HuH-7 (cell line): ENCODE data around the gene ASRGL1.
"Not testable (repeated sequence)": the region's sequence is repeated elsewhere in the genome, so short reads cannot be mapped to it uniquely, and the experiment has no call there.

Experiments used
- DNase-seq: peaks from one replicate; pipeline ENCODE4 v3.0.0; 2011; ENCODE audit warnings: low spot score

Gene ASRGL1

GRCh38 chr11:62352355-62353336 is 15.4 kb downstream of the ASRGL1 start:
- DNase-seq, result no peak

- no peak for DNase-seq
Observed at GRCh38 chr11:62353841-62354240, 16.6 kb downstream of the ASRGL1 start.

- no peak for DNase-seq
Observed at GRCh38 chr11:62358273-62358672, 21.0 kb downstream of the ASRGL1 start.

GRCh38 chr11:62359475-62359874 is 22.2 kb downstream of the ASRGL1 start:
- no peak for DNase-seq

- DNase-seq, result no peak
Observed at GRCh38 chr11:62360685-62361084, 23.4 kb downstream of the ASRGL1 start.

GRCh38 chr11:62368861-62369477 is 31.7 kb downstream of the ASRGL1 start:
- not testable (repeated sequence) for DNase-seq

- DNase-seq, result no peak
Observed at GRCh38 chr11:62370743-62371440, 33.6 kb downstream of the ASRGL1 start.

- no peak for DNase-seq
Observed at GRCh38 chr11:62372871-62373270, 35.6 kb downstream of the ASRGL1 start.

- no peak for DNase-seq
Observed at GRCh38 chr11:62373464-62374119, 36.3 kb downstream of the ASRGL1 start.

- DNase-seq, result no peak
Observed at GRCh38 chr11:62374801-62375200, 37.6 kb downstream of the ASRGL1 start.

- not testable (repeated sequence) for DNase-seq
Observed at GRCh38 chr11:62378459-62379063, 41.3 kb downstream of the ASRGL1 start.

- not testable (repeated sequence) for DNase-seq
Observed at GRCh38 chr11:62379586-62379985, 42.3 kb downstream of the ASRGL1 start.

GRCh38 chr11:62380821-62381245 is 43.6 kb downstream of the ASRGL1 start:
- peak; percentile 54 for DNase-seq

- no peak for DNase-seq
Observed at GRCh38 chr11:62383822-62384221, 46.6 kb downstream of the ASRGL1 start.

- not testable (repeated sequence) for DNase-seq
Observed at GRCh38 chr11:62386083-62386482, 48.8 kb downstream of the ASRGL1 start.

GRCh38 chr11:62387381-62387780 is 50.1 kb downstream of the ASRGL1 start:
- no peak for DNase-seq

GRCh38 chr11:62388999-62389398 is 51.8 kb downstream of the ASRGL1 start:
- no peak for DNase-seq

GRCh38 chr11:62390237-62390636 is 53.0 kb downstream of the ASRGL1 start:
- DNase-seq, result no peak

GRCh38 chr11:62390722-62391121 is 53.5 kb downstream of the ASRGL1 start:
- no peak for DNase-seq

GRCh38 chr11:62391642-62392425 is 54.6 kb downstream of the ASRGL1 start:
- no peak for DNase-seq

GRCh38 chr11:62392506-62392905 is 55.3 kb downstream of the ASRGL1 start:
- DNase-seq, result no peak
